Fibroblast of the aortic adventitia (primary cell): ENCODE results near the gene KIF15. TPM values are rescaled to one million over a fixed set of nuclear protein-coding genes. Genes with fewer than 3 reads are reported as not detected.
A peak's percentile ranks its signal among the peaks of the same experiment; 100 is the strongest.

ENCODE experiments used
- DNase-seq: peaks from one replicate; pipeline ENCODE4 v3.0.0-alpha.2; 2010; ENCODE audit warnings: low read depth
- H3K4me3 ChIP-seq: 2 replicates; pipeline ENCODE4 v1.5.1; 2011; ENCODE audit warnings: low read depth, mild to moderate bottlenecking, control low read depth, low read length, moderate library complexity
- total RNA-seq: library from RNA; depleted of rRNA; stranded (reverse); fragments of >200 nt; gene quantifications from 2 replicates; pipeline ENCODE4 v1.2.3, GENCODE V29; 2012; ENCODE audit warnings: low replicate concordance
- TF ChIP-seq, protein P1 (sequence below): IDR thresholded peaks from 2 replicates; pipeline ENCODE4 v1.5.1; 2011; ENCODE audit warnings: mild to moderate bottlenecking, low read length, control low read depth, inconsistent platforms; ENCODE audit not compliant: insufficient read depth

KIF15 gene
- total RNA-seq, 1 donor: 17.1 TPM

DNA sequence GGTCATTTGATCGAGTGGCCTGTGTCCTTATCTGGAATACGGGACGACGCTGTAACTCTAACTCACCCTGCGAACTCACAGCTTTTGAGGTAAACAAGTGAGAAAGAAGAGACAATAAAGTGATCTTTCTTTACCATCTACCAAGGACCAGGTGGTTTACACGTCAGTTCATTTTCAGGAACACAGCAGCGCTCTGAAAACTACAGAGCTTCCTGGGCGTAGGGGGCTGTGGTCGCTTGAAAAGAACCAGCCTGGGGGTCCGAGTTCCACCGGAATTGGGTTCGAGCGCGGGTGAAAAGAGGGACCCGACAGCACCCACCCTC is 532 bp upstream of the KIF15 start:
- H3K4me3 ChIP-seq: peak overlapping the region; percentile 94
- TF ChIP-seq, protein P1, sequence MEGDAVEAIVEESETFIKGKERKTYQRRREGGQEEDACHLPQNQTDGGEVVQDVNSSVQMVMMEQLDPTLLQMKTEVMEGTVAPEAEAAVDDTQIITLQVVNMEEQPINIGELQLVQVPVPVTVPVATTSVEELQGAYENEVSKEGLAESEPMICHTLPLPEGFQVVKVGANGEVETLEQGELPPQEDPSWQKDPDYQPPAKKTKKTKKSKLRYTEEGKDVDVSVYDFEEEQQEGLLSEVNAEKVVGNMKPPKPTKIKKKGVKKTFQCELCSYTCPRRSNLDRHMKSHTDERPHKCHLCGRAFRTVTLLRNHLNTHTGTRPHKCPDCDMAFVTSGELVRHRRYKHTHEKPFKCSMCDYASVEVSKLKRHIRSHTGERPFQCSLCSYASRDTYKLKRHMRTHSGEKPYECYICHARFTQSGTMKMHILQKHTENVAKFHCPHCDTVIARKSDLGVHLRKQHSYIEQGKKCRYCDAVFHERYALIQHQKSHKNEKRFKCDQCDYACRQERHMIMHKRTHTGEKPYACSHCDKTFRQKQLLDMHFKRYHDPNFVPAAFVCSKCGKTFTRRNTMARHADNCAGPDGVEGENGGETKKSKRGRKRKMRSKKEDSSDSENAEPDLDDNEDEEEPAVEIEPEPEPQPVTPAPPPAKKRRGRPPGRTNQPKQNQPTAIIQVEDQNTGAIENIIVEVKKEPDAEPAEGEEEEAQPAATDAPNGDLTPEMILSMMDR: no peak
- no peak for DNase-seq

DNA sequence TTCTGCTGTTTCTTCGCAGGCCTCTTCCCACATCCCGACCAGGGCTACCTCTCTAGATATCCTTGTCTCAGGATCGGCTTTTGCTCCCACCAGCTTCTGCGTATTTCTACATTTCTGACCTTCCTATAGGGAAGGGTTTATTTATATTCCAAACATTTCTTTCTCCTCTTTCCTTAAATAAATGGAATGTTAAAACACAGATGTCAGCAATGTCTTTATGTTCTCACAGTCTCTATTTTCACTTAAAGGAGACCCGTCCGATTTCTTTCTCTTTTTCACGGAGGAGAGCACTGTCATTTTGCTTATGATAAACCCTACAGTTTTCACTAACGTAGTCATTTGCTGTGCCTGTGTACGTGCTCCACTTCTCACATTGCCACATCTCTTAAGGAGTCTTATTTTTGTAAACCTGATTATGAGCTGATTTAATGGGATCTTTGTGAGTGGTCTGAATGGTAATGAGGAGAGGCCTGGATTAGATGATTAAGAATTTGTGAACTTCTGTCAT is 630 bp downstream of the KIF15 start:
- TF ChIP-seq, protein P1: no peak
- peak overlapping the region; percentile 94 for H3K4me3 ChIP-seq
- DNase-seq: peak; percentile 16

DNA sequence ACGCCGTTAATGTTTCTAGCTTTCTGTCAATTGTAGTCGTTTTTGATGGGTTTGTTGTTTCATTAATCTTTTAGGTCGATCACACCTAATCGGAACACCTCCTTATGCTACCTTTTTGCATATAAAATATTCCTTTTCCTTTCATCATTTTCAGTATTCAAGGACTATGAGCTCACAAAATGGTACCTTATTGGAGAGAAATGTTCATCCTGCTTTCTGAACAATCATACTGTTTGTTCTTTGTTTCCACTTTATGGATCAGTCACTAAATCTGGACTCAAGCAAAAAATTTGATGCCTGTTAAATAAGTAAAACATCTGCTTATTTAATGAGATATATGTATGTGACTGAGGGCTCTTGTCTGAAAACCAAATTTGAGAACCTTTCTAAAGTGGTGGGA is 1.1 kb downstream of the KIF15 start:
- DNase-seq: no peak
- TF ChIP-seq, protein P1: no peak
- peak overlapping the region; percentile 94 for H3K4me3 ChIP-seq

DNA sequence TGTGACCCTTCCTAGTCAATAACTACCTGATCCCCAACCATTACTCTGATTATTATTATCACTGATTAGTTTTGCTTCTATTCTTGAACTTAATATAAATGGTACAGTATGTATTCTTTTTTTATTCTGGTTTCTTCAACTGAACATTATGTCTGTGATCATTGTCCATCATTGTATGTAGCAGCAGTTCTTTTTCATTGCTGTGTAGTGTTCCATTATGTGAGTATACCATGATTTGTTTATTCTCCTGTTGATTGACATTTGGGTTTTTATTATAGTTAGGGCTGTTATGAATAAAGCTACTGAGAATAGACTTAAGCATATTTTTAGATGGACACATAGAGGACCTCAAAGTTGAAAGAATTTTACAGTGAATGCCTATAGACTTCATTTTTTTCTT is 2.7 kb downstream of the KIF15 start:
- no peak for DNase-seq
- TF ChIP-seq, protein P1: no peak
- H3K4me3 ChIP-seq: no peak overlapping the region

DNA sequence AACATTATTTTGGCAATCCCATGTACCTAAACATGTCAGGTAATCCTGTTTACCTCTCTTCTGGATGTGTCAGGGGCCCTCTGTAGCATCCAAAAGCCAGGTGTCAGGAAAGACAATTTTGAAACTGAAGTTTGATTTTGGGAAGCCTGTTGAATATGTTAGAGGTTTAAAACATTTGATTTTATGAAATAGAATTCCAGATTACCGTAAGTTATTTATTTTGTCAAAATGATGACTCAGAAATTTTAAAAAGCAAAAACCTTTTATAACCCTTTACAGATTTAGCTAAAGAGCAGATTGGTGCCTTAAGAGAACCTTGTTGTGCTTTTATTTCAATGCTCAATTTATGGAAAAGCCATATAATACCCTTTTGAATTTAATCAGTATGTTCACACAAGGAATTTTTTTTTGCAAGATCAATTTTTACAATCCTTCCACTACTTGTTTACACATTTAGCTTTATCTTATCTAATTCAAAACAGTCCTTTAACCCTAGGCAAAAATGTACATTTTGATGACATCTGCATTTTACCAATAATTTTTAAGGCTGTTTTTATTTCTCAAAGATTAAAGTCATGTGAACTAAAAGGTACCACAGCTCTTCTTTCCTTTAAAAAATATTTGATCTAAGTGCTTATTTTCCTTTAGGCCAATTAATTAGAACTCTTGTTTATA is 10.0 kb downstream of the KIF15 start:
- TF ChIP-seq, protein P1: no peak
- H3K4me3 ChIP-seq: no peak overlapping the region
- no peak for DNase-seq

DNA sequence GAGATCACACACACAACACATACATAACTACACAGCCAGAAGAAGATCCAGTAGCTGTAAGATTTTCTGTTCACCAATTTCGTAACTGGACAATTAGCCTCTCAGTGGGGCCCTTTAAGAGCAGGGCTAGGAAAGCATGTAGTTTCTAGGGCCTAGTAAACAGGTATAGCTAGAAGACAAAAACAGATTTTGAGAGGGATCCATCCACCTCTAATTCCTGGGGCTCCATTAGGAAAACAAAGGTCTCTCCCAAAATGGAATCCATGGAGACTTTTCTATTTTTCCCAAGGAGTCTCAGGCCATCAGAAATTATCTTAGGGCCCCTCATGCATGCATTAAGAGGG is 10.5 kb downstream of the KIF15 start:
- TF ChIP-seq, protein P1: no peak
- no peak overlapping the region for H3K4me3 ChIP-seq
- no peak for DNase-seq

DNA sequence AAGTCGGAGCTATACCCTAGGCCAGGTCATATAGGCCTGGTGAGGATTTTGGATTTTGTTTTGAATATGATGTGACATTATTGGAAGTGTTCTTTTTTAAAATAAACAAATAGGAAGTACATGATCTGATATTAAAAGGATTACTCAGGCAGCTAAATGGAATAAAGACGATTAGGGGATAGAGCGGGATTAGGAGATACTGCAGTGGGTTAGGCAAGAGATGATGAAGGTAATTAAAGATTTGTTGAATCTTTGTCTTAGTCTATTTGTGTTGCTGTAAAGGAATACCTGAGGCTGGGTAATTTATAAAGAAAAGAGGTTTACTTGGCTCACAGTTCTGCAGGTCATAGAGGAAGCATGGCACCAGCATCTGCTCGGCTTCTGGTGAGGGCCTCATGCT is 21.3 kb downstream of the KIF15 start:
- no peak for DNase-seq
- H3K4me3 ChIP-seq: no peak overlapping the region
- TF ChIP-seq, protein P1: no peak
